ENCODE data around the gene FOSB. TPM values are rescaled to one million over a fixed set of nuclear protein-coding genes. Genes with fewer than 3 reads are reported as not detected.

The FOSB gene
- total and polyA plus RNA-seq, 2 donors (not counting 1 experiment from before 2014, with no cell fraction given), result 2.8 to 24.9 TPM

GRCh38 chr19:45446944-45447343, 20.9 kb upstream of the FOSB start:
- H3K27me3 ChIP-seq (ENCODE audit: control insufficient read depth, insufficient read depth, low read length), result no peaks in the 10 kb centered on the region
- no peak overlapping the region for H3K9ac ChIP-seq (ENCODE audit: insufficient read depth, low read length)
- H3K27ac ChIP-seq (ENCODE audit: insufficient read depth, low read length), result no peak overlapping the region
- no peaks in the 10 kb centered on the region for H4K20me1 ChIP-seq (ENCODE audit: control insufficient read depth, extremely low read depth, insufficient read depth, low read length)
- H3K4me3 ChIP-seq (replicated peaks in 1 of 4; ENCODE audit: control extremely low read depth in 1 of 4, insufficient read depth in 1 of 4, low read depth in 3 of 4, low read length in 4 of 4), result no peak overlapping the region
- no peaks in the 10 kb centered on the region for H3K36me3 ChIP-seq (ENCODE audit: control insufficient read depth, insufficient read depth, low read length)
- H3K4me1 ChIP-seq (ENCODE audit: control insufficient read depth, extremely low read depth, insufficient read depth, low read length), result peaks cover 11% of the 10 kb centered on the region
- H3K79me2 ChIP-seq (ENCODE audit: control insufficient read depth, insufficient read depth, low read length), result no peaks in the 10 kb centered on the region
- H2AFZ ChIP-seq (ENCODE audit: low read length), result no peak overlapping the region
- no peaks in the 10 kb centered on the region for H3K9me3 ChIP-seq (ENCODE audit: control insufficient read depth, insufficient read depth, low read depth, low read length)
- TF ChIP-seq EZH2 (IDR thresholded peaks at IDR 0.05; ENCODE audit: low read length, missing control alignments), result no peak
- DNase-seq (ENCODE audit: low read depth in 2 of 2), result no peak
- H3K4me2 ChIP-seq (ENCODE audit: extremely low read depth, insufficient read depth, low read length), result no peak overlapping the region

GRCh38 chr19:45448425-45448756, 19.4 kb upstream of the FOSB start:
- H4K20me1 ChIP-seq (ENCODE audit: control insufficient read depth, extremely low read depth, insufficient read depth, low read length), result no peaks in the 10 kb centered on the region
- no peaks in the 10 kb centered on the region for H3K79me2 ChIP-seq (ENCODE audit: control insufficient read depth, insufficient read depth, low read length)
- no peaks in the 10 kb centered on the region for H3K36me3 ChIP-seq (ENCODE audit: control insufficient read depth, insufficient read depth, low read length)
- no peak overlapping the region for H3K27ac ChIP-seq (ENCODE audit: insufficient read depth, low read length)
- H3K4me1 ChIP-seq (ENCODE audit: control insufficient read depth, extremely low read depth, insufficient read depth, low read length), result peaks cover 5% of the 10 kb centered on the region
- no peak for DNase-seq (ENCODE audit: low read depth in 2 of 2)
- no peaks in the 10 kb centered on the region for H3K27me3 ChIP-seq (ENCODE audit: control insufficient read depth, insufficient read depth, low read length)
- H3K4me2 ChIP-seq (ENCODE audit: extremely low read depth, insufficient read depth, low read length), result no peak overlapping the region
- H3K9ac ChIP-seq (ENCODE audit: insufficient read depth, low read length), result no peak overlapping the region
- H2AFZ ChIP-seq (ENCODE audit: low read length), result no peak overlapping the region
- no peaks in the 10 kb centered on the region for H3K9me3 ChIP-seq (ENCODE audit: control insufficient read depth, insufficient read depth, low read depth, low read length)
- no peak for TF ChIP-seq CTCF (conservative IDR thresholded peaks at IDR 0.05 in 1 of 2, IDR thresholded peaks at IDR 0.05 in 1 of 2; ENCODE audit: low read depth in 1 of 2, low read length in 2 of 2)
- no peak for TF ChIP-seq EZH2 (IDR thresholded peaks at IDR 0.05; ENCODE audit: low read length, missing control alignments)
- H3K4me3 ChIP-seq (replicated peaks in 1 of 4; ENCODE audit: control extremely low read depth in 1 of 4, insufficient read depth in 1 of 4, low read depth in 3 of 4, low read length in 4 of 4), result no peak overlapping the region

GRCh38 chr19:45448887-45449299, 18.9 kb upstream of the FOSB start:
- DNase-seq (ENCODE audit: low read depth in 2 of 2), result no peak
- H3K4me3 ChIP-seq (replicated peaks in 1 of 4; ENCODE audit: control extremely low read depth in 1 of 4, insufficient read depth in 1 of 4, low read depth in 3 of 4, low read length in 4 of 4), result no peak overlapping the region
- no peak overlapping the region for H3K27ac ChIP-seq (ENCODE audit: insufficient read depth, low read length)

More at GRCh38 chr19:45448887-45449299, 18.9 kb upstream of the FOSB start:
- Histone ChIP-seq H3K36me3 (ENCODE audit: control insufficient read depth, insufficient read depth, low read length) (no peaks in the 10 kb centered on the region), H3K4me1 (ENCODE audit: control insufficient read depth, extremely low read depth, insufficient read depth, low read length) (peaks cover 5% of the 10 kb centered on the region), H3K9ac (ENCODE audit: insufficient read depth, low read length) (no peak overlapping the region), H4K20me1 (ENCODE audit: control insufficient read depth, extremely low read depth, insufficient read depth, low read length) (no peaks in the 10 kb centered on the region), H3K4me2 (ENCODE audit: extremely low read depth, insufficient read depth, low read length) (no peak overlapping the region), H3K27me3 (ENCODE audit: control insufficient read depth, insufficient read depth, low read length) (no peaks in the 10 kb centered on the region), H3K9me3 (ENCODE audit: control insufficient read depth, insufficient read depth, low read depth, low read length) (no peaks in the 10 kb centered on the region), H3K79me2 (ENCODE audit: control insufficient read depth, insufficient read depth, low read length) (no peaks in the 10 kb centered on the region), H2AFZ (ENCODE audit: low read length) (no peak overlapping the region)
- TF ChIP-seq CTCF (conservative IDR thresholded peaks at IDR 0.05 in 1 of 2, IDR thresholded peaks at IDR 0.05 in 1 of 2; ENCODE audit: low read depth in 1 of 2, low read length in 2 of 2) (no peak), EZH2 (IDR thresholded peaks at IDR 0.05; ENCODE audit: low read length, missing control alignments) (no peak)

Measured in fibroblast of lung (primary cell).